Activated CD8-positive, alpha-beta memory T cell treated with anti-CD3 and anti-CD28 coated beads, Interleukin-2, amount 50 U/mL, for 48 hours (primary cell): ENCODE measurements around the gene ISOC2.
"Not testable (repeated sequence)": the region's sequence is repeated elsewhere in the genome, so short reads cannot be mapped to it uniquely, and the experiment has no call there.

Experiments
- DNase-seq: peaks from one replicate; pipeline ENCODE4 v3.0.0-alpha.2; 2020

Gene ISOC2

GRCh38 chr19:55437410-55437809 lies 24.0 kb downstream of the ISOC2 start:
- no peak for DNase-seq

- no peak for DNase-seq
These were observed 24.6 kb downstream of the ISOC2 start for GRCh38 chr19:55436847-55437246.

GRCh38 chr19:55435020-55435419 lies 26.4 kb downstream of the ISOC2 start:
- DNase-seq = no peak

- no peak for DNase-seq
These were observed 27.0 kb downstream of the ISOC2 start for GRCh38 chr19:55434356-55434919.

GRCh38 chr19:55433292-55433691 lies 28.1 kb downstream of the ISOC2 start:
- no peak for DNase-seq

- no peak for DNase-seq
These were observed 29.0 kb downstream of the ISOC2 start for GRCh38 chr19:55432241-55432959.

- DNase-seq = no peak
These were observed 30.3 kb downstream of the ISOC2 start for GRCh38 chr19:55431183-55431582.

- no peak for DNase-seq
These were observed 35.4 kb downstream of the ISOC2 start for GRCh38 chr19:55426042-55426441.

GRCh38 chr19:55424518-55424917 lies 36.9 kb downstream of the ISOC2 start:
- no peak for DNase-seq

- no peak for DNase-seq
These were observed 38.0 kb downstream of the ISOC2 start for GRCh38 chr19:55423225-55424005.

- not testable (repeated sequence) for DNase-seq
These were observed 40.2 kb downstream of the ISOC2 start for GRCh38 chr19:55421281-55421680.

GRCh38 chr19:55419624-55420236 lies 41.7 kb downstream of the ISOC2 start:
- no peak for DNase-seq

- no peak for DNase-seq
These were observed 42.3 kb downstream of the ISOC2 start for GRCh38 chr19:55419103-55419502.

GRCh38 chr19:55418185-55418584 lies 43.3 kb downstream of the ISOC2 start:
- no peak for DNase-seq

- DNase-seq = no peak
These were observed 51.3 kb downstream of the ISOC2 start for GRCh38 chr19:55410168-55410567.

GRCh38 chr19:55409179-55409578 lies 52.3 kb downstream of the ISOC2 start:
- not testable (repeated sequence) for DNase-seq

GRCh38 chr19:55408533-55408872 lies 52.9 kb downstream of the ISOC2 start:
- DNase-seq = no peak

GRCh38 chr19:55407800-55408532 lies 53.5 kb downstream of the ISOC2 start:
- DNase-seq = peak; percentile 99

GRCh38 chr19:55407550-55407799 lies 54.0 kb downstream of the ISOC2 start, which contains the start of gene UBE2S:
TSS of gene UBE2S (minus strand) at chr19:55407788. CDS start at chr19:55407589, 199 bp downstream.
- not testable (repeated sequence) for DNase-seq

- peak; percentile 76 for DNase-seq
These were observed 54.5 kb downstream of the ISOC2 start for GRCh38 chr19:55406826-55407549.

- no peak for DNase-seq
These were observed 55.2 kb downstream of the ISOC2 start for GRCh38 chr19:55406091-55406825.

- DNase-seq = no peak
These were observed 55.8 kb downstream of the ISOC2 start for GRCh38 chr19:55405638-55406037.
